OCI-LY1 (cell line): Measurements from ENCODE around the gene TRIOBP.

Experiments
- H2AFZ ChIP-seq: fragments of 200-600 bp; sonication (generic), shearing (Covaris generic); 2 replicates; pipeline ENCODE4 v1.6.0; 2014; ENCODE audit warnings: antibody characterized with exemption, mild to moderate bottlenecking, low read length
- H3F3A ChIP-seq: fragments of 200-600 bp; sonication (generic), shearing (Covaris generic); 2 replicates; pipeline ENCODE4 v1.6.0; 2014; ENCODE audit warnings: mild to moderate bottlenecking, antibody characterized with exemption, low read length, moderate library complexity; ENCODE audit not compliant: insufficient read depth
- H3K27ac ChIP-seq: fragments of 200-600 bp; sonication (generic); 2 replicates; pipeline ENCODE4 v1.5.1; 2014; ENCODE audit warnings: low read length, mixed run types, mild to moderate bottlenecking, low read depth; ENCODE audit not compliant: poor library complexity, severe bottlenecking
- H3K27me3 ChIP-seq: fragments of 200-600 bp; sonication (generic); 2 replicates; pipeline ENCODE4 v1.6.0; 2014; ENCODE audit warnings: antibody characterized with exemption, mild to moderate bottlenecking, low read length, moderate library complexity; ENCODE audit not compliant: insufficient read depth
- H3K36me3 ChIP-seq: fragments of 200-600 bp; sonication (generic); 2 replicates; pipeline ENCODE4 v1.6.1; 2014; ENCODE audit warnings: mild to moderate bottlenecking, antibody characterized with exemption, low read length, moderate library complexity, mixed read lengths; ENCODE audit not compliant: insufficient read depth
- H3K4me1 ChIP-seq: fragments of 200-600 bp; sonication (generic); 2 replicates; pipeline ENCODE4 v1.5.1; 2014; ENCODE audit warnings: mild to moderate bottlenecking, low read length, moderate library complexity; ENCODE audit not compliant: insufficient read depth, severe bottlenecking
- H3K4me2 ChIP-seq: fragments of 200-600 bp; sonication (generic), shearing (Covaris generic); 2 replicates; pipeline ENCODE4 v1.6.1; 2014; ENCODE audit warnings: low read length
- H3K4me3 ChIP-seq: fragments of 200-600 bp; sonication (generic); 2 replicates; pipeline ENCODE4 v1.5.1; 2014; ENCODE audit warnings: low read length, low read depth, mild to moderate bottlenecking, mixed read lengths; ENCODE audit not compliant: poor library complexity, severe bottlenecking
- H3K79me2 ChIP-seq: fragments of 200-600 bp; shearing (Covaris generic); 2 replicates; pipeline ENCODE4 v1.6.1; 2016; ENCODE audit warnings: mixed run types, low read length, mixed read lengths; ENCODE audit not compliant: insufficient read depth
- H3K9ac ChIP-seq: fragments of 200-600 bp; sonication (generic), shearing (Covaris generic); 2 replicates; pipeline ENCODE4 v1.6.1; 2014; ENCODE audit warnings: mild to moderate bottlenecking, low read length, mixed read lengths
- H3K9me2 ChIP-seq: fragments of 200-600 bp; sonication (generic), shearing (Covaris generic); 2 replicates; pipeline ENCODE4 v1.6.1; 2014; ENCODE audit warnings: low read depth, mild to moderate bottlenecking, low read length, mixed read lengths
- H3K9me3 ChIP-seq: fragments of 200-600 bp; shearing (Covaris generic); 2 replicates; pipeline ENCODE4 v1.6.1; 2014; ENCODE audit warnings: low read length, mixed read lengths
- H4K20me1 ChIP-seq: fragments of 200-600 bp; sonication (generic), shearing (Covaris generic); 2 replicates; pipeline ENCODE4 v1.6.0; 2016; ENCODE audit warnings: mild to moderate bottlenecking, low read length; ENCODE audit not compliant: insufficient read depth
- EZH2 ChIP-seq: fragments of 200-600 bp; sonication (generic), shearing (Covaris generic); IDR thresholded peaks from 2 replicates; pipeline ENCODE4 v1.8.0; 2017; ENCODE audit warnings: borderline replicate concordance, mixed run types, mild to moderate bottlenecking, antibody characterized with exemption, low read length, moderate library complexity, mixed read lengths
- TF ChIP-seq, protein P1 (sequence below): fragments of 200-600 bp; sonication (generic), shearing (Covaris generic); IDR thresholded peaks from 2 replicates; pipeline ENCODE4 v1.5.1; 2017; ENCODE audit warnings: mild to moderate bottlenecking, antibody characterized with exemption, low read length, moderate library complexity, mixed read lengths

TRIOBP gene

DNA sequence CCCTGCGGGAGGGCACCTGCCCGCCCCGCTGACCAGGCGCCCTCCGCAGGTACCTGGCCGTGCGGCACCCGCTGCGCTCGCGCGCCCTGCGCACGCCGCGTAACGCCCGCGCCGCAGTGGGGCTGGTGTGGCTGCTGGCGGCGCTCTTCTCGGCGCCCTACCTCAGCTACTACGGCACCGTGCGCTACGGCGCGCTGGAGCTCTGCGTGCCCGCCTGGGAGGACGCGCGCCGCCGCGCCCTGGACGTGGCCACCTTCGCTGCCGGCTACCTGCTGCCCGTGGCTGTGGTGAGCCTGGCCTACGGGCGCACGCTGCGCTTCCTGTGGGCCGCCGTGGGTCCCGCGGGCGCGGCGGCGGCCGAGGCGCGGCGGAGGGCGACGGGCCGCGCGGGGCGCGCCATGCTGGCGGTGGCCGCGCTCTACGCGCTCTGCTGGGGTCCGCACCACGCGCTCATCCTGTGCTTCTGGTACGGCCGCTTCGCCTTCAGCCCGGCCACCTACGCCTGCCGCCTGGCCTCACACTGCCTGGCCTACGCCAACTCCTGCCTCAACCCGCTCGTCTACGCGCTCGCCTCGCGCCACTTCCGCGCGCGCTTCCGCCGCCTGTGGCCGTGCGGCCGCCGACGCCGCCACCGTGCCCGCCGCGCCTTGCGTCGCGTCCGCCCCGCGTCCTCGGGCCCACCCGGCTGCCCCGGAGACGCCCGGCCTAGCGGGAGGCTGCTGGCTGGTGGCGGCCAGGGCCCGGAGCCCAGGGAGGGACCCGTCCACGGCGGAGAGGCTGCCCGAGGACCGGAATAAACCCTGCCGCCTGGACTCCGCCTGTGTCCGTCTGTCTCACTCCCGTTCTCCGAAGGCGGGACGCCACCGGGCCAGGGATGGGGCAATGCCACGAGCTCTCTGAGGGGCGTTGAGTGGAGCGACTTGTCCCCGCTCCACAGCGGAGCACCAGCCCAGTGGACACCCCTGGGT is 128.1 kb downstream of the TRIOBP start:
- Histone ChIP-seq H3K4me2 (peak overlapping the region; percentile 32; the same call in 1 of the 2 replicates), H3F3A (no peaks in the 10 kb centered on the region), H3K9me2 (no peaks in the 10 kb centered on the region), H3K36me3 (peaks cover 10% of the 10 kb centered on the region), H2AFZ (no peak overlapping the region), H3K9ac (no peak overlapping the region), H3K27ac (no peak overlapping the region), H3K79me2 (no peaks in the 10 kb centered on the region), H3K27me3 (no peaks in the 10 kb centered on the region; the same call in 1 of the 2 replicates), H3K9me3 (no peaks in the 10 kb centered on the region), H4K20me1 (no peaks in the 10 kb centered on the region), H3K4me3 (no peak overlapping the region), H3K4me1 (no peaks in the 10 kb centered on the region)
- TF ChIP-seq EZH2, result no peak
- TF ChIP-seq, protein P1, sequence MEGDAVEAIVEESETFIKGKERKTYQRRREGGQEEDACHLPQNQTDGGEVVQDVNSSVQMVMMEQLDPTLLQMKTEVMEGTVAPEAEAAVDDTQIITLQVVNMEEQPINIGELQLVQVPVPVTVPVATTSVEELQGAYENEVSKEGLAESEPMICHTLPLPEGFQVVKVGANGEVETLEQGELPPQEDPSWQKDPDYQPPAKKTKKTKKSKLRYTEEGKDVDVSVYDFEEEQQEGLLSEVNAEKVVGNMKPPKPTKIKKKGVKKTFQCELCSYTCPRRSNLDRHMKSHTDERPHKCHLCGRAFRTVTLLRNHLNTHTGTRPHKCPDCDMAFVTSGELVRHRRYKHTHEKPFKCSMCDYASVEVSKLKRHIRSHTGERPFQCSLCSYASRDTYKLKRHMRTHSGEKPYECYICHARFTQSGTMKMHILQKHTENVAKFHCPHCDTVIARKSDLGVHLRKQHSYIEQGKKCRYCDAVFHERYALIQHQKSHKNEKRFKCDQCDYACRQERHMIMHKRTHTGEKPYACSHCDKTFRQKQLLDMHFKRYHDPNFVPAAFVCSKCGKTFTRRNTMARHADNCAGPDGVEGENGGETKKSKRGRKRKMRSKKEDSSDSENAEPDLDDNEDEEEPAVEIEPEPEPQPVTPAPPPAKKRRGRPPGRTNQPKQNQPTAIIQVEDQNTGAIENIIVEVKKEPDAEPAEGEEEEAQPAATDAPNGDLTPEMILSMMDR, result no peak
